ENCODE data around the gene KRTAP10-6.
"Not testable (repeated sequence)": the region's sequence is repeated elsewhere in the genome, so short reads cannot be mapped to it uniquely, and the experiment has no call there.

KRTAP10-6 gene

DNA sequence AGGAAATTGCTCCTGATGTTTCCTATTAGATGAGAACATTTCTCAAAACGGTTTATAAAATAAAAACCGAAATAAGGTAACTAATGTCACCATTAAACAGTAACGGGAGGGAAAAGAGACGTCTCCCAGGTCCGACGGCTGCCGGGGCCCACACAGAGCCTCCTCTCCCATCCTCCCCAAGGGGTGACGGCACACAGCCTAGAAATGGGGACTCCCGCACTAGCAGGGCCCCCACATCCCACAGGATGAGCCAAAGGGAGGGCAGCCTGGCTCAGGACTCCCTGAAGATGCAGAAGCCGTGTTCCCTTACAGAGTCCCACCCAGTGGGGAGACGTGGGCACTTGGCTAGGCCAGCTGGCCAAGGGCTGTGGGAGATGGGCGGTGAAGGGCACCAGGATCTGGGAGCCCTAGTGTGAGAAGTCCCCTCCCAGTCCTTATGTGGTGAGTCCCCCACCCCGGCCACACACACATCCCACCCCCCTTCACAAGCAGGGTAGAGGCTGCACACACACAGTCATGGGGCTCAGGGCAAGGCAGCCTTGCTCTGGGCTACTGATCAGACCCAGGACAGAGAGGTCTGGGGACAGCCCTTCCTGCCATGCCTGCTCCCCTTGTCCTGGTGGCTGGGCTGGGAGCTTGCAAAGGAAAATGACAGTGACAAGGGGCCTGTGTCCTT lies 37.0 kb downstream of the KRTAP10-6 start:
- no peak for DNase-seq

DNA sequence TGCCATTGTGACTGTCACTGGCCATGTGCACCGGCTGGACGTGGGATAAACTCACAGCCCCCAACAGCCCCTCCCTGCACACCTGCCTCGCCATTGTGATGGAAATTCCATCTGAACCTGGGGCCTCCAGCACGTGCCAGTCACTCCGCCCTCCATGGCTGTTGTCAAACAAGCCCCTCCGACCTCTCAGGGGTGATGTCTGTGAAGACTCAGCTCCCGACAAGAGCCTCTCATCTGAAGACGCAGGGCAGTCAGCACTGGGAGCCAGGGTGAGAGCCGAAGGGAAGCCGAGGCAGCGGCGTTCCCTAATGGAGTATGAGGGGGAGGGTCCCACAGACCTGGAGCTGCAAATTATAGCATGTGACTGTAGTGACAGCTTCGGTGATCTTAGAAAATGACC lies 39.6 kb downstream of the KRTAP10-6 start:
- no peak for DNase-seq

DNA sequence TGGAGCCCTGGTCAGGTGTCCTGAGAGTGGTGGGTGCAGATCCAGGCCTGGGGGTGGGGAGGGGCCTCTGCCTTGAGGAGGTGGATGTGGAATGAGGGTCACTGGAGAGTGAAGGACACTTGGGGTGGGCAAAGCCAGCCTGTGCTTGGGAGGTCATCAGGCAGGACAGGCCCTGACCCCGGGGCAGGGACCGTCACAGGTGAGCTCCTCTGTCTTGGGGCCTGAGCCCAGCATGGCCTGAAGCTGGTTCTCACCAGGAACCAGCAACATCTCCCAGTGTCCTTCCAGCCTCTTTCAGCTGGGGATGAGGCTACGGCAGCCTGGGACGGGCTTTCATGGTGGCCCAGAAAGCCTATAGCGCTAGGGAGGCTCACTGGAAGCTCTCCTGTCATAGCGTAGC lies 40.2 kb downstream of the KRTAP10-6 start:
- DNase-seq = no peak

DNA sequence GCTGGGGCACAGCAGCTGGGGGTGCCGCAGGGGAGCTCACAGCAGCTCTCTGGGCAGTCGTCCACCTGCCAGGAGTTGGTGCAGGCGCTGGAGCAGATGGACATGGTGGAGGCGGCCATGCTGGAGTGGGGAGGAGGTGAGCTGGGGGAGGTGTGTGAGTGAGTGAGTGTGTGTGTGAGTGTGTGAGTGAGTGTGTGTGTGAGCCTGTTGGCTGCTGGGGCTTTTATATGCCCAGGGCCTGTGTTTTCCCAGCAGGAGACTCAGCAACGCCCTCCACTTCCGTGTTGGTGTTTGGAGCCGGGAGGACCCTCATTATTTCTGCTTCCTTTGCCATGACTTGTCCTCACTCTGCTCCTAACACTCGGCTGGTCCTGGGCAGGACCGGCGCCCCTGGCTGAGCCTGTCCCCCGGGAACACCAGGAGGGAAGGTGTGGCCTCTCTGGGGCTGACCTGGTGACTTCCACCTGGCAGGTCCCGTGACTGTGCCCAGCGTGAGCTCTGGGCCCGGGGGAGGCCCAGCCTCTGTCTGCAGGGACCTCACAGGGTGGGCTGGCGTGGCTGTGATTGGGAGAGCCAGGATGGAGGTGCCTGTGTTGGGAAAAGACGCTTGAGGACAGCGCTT lies 40.9 kb downstream of the KRTAP10-6 start, which contains the start of gene KRTAP10-2:
KRTAP10-2 (minus strand) TSS at position 166 of the 622 bp plus-strand sequence; CDS start at position 119, 47 bp downstream.
- no peak for DNase-seq

DNA sequence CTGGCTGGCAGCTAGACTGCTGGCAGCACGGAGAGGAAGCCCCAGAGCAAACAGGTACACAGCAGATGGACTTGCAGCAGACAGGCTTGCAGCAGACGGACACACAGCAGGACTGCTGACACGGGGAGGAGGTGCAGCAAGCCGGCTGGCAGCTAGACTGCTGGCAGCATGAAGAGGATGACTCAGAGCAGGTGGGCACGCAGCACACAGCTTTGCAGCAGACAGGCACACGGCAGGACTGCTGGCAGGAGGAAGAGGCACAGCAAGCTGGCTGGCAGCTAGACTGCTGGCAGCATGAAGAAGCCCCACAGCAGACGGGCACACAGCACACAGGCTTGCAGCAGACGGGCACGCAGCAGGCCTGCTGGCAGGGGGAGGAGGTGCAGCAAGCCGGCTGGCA lies 41.5 kb downstream of the KRTAP10-6 start:
- no peak for DNase-seq

DNA sequence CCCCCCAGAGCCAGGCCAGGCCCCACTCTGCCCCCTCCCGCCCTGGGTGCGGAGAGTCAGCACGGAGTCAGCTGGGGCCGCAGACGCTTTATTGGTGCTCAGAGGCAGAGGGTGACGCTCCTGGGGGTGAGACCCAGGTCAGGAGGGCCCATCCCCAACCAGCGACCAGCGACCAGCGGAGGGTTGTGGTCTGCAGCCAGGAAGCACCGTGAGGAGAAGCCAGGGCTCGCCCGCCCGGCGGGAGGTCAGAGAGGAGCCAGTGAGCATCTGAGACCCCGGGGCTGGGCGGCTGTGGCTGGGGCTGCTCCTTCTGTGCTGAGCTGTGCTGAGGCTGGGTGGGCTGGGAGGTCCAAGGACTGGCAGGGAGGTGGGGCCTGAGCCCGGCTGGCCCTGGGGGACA lies 42.0 kb downstream of the KRTAP10-6 start:
- DNase-seq = not testable (repeated sequence)

DNA sequence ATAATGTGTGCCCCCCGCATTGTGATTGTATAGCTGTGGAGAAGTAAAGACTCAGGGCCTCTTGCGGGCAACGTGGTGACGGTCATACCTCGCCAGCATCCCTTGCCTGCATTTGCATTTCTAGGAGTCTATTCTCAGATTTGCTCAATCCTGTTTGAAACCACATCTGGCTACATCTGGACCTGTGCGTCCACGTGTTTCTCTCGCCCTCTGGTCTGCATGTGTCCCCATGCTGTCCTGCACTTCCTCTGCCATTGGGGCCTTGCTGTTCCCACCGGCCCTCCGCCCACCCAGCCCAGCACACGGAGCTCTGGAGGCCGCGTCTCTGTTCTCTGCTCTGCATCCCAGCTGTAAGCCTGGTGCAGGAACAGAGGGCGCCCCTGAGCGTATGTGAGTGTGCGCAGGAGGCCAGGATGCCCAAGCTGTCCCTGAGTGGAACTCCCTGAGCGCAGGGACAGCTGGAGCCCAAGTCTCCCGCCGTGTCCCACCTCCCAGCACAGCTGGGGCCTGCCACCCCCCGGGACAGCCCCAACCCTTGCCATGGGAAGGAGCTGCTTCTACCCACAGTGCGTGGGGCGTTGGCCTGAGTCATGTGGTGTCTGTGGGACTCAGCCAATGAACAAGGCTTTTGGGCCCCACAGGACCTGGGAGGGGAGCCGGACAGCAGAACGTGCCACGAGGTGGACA lies 42.6 kb downstream of the KRTAP10-6 start:
- DNase-seq = no peak

DNA sequence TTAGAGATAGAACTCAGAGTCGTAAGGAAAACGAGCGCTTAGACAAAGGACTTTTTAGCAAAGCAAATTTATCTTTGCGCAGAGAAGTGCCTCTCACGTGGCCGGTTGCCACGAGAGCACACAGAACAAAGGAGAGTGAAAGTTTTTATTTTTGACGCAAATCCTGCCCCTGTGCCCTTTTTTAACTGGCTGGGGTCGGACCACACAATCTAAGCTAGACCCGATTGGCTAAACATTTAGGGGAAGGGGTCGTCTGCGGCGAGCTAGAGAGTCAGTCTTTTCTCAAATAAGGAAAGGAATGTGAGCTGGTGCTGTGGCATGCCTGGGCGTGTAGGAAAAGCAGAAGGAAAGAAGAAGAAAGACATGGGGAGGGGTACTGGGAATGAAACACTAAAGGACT lies 43.4 kb downstream of the KRTAP10-6 start:
- DNase-seq = no peak

DNA sequence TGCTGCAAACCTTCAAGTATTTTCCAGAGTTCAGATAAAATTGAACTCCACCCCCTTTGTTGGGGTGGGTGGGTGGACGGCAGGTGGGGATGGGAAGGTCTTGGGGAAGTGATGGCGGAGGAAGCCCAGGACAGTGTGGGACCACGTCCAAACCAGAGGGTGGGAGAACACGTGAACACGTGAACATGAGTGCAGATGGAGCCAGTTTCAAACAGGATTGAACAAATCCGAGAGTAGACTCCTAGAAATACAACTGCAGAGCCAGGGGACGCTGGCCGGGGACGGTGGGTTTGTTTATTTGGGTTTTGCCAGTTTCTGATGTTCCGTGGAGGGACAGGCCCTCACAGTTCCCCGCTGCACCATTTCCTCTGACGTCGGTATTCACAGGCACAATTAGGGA lies 43.9 kb downstream of the KRTAP10-6 start:
- no peak for DNase-seq

DNA sequence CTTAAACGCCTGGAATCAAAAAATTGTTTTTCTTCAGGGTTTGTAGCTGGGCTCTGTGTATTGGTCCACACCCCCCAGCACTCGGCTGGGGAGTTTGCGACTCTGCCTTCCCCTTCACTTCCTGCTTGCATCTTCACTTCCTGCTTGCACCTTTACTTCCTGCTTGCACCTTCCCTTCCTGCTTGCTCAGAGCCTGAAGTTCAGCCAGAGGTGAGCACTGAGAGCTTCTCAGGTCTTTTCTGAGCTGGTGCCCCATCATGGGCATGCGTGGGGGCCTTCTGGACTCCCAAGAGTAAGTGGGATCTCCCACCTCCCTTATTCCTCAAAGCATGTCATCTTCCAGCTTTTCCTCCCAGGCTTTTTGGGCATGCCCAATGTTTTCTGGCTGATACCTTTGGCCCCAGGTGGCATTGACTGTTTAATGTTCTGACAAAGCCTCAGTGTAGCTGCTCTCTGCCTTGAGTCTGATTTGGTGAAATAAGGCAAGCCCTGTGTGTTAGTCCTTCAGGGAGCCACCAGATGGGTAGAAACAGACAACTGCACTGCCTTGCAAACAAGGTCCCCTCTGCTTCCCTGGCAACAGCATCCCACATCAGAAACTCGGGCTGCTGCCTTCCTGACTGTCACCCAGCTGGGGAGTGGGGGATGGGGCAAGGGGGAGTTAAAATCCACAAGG lies 44.5 kb downstream of the KRTAP10-6 start:
- DNase-seq = no peak

DNA sequence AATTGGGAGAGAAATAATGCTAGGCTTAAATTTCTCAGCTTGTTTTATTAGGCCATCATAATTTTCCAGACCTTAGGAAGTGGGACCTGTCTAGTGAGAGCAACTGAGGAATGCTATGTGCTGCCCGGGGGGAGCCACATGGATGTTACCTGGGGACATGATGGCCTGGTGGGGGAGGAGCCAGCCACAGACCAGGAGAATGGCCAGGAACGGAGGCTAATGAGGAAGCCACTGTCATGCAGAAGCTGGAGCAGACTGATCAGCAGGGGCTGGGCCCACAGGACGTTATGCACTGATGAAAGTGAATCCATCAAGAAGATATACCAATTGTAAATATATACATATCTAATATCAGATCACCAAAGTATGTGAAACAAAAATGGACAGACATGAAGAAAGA lies 47.7 kb downstream of the KRTAP10-6 start:
- DNase-seq = no peak

DNA sequence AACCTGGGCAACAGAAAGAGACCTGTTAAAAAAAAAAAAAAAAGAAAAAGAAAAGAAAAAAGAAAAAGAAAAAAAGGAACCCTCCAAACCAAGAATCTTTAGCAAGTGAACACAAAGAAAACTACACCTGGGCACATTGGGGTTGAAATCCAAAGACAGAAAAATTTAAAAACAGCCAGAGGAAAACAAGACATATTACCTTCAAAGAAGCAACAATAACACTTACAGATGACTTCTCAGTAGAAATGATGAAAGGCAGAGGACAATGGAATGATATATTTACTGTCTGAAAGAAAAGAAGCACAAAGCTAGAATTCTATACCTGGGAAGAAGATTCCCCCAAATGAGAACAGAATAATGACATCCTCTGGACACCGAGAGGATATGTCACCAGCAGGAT lies 49.6 kb downstream of the KRTAP10-6 start:
- no peak for DNase-seq
